HG03354 (cell line): ENCODE results near the gene ST3GAL3.

Experiments
- ATAC-seq: cut with Tn5 transposase; IDR thresholded peaks from one replicate; pipeline ENCODE4 v1.9.1; 2021; ENCODE audit warnings: mild to moderate bottlenecking; ENCODE audit not compliant: unreplicated experiment, poor library complexity, severe bottlenecking

Gene ST3GAL3

GRCh38 chr1:43969746-43970466 lies 262.6 kb downstream of the ST3GAL3 start, which contains the start of gene DPH2:
TSS of gene DPH2 (plus strand) at chr1:43970010. CDS start at chr1:43970176, 166 bp downstream.
- ATAC-seq: peak; percentile 85

GRCh38 chr1:43970502-43970901 lies 263.2 kb downstream of the ST3GAL3 start:
- no peak for ATAC-seq

- ATAC-seq: no peak
These were observed 263.6 kb downstream of the ST3GAL3 start for GRCh38 chr1:43970911-43971310.

GRCh38 chr1:43971336-43971980 lies 264.1 kb downstream of the ST3GAL3 start:
- ATAC-seq: no peak

- no peak for ATAC-seq
These were observed 266.7 kb downstream of the ST3GAL3 start for GRCh38 chr1:43973981-43974442.

- peak; percentile 69 for ATAC-seq
These were observed 267.3 kb downstream of the ST3GAL3 start, which contains the start of gene ATP6V0B for GRCh38 chr1:43974443-43975248. TSS of gene ATP6V0B (plus strand) at chr1:43974960. CDS start at chr1:43975041, 81 bp downstream.

- ATAC-seq: no peak
These were observed 268.1 kb downstream of the ST3GAL3 start for GRCh38 chr1:43975249-43975961.

- no peak for ATAC-seq
These were observed 268.7 kb downstream of the ST3GAL3 start for GRCh38 chr1:43976045-43976444.

DNA sequence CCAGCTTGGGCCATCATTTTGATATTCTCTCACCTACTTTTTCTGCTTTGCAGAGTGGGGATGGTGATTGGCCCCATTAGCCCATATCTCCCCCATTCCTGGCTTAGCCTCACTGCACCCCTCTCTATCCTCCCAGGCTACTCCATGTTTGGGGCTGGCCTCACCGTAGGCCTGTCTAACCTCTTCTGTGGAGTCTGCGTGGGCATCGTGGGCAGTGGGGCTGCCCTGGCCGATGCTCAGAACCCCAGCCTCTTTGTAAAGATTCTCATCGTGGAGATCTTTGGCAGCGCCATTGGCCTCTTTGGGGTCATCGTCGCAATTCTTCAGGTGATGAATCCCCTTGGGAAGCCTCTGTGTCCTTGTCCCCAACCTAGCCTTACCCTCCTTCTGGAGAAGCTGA lies 269.6 kb downstream of the ST3GAL3 start:
- ATAC-seq: no peak

DNA sequence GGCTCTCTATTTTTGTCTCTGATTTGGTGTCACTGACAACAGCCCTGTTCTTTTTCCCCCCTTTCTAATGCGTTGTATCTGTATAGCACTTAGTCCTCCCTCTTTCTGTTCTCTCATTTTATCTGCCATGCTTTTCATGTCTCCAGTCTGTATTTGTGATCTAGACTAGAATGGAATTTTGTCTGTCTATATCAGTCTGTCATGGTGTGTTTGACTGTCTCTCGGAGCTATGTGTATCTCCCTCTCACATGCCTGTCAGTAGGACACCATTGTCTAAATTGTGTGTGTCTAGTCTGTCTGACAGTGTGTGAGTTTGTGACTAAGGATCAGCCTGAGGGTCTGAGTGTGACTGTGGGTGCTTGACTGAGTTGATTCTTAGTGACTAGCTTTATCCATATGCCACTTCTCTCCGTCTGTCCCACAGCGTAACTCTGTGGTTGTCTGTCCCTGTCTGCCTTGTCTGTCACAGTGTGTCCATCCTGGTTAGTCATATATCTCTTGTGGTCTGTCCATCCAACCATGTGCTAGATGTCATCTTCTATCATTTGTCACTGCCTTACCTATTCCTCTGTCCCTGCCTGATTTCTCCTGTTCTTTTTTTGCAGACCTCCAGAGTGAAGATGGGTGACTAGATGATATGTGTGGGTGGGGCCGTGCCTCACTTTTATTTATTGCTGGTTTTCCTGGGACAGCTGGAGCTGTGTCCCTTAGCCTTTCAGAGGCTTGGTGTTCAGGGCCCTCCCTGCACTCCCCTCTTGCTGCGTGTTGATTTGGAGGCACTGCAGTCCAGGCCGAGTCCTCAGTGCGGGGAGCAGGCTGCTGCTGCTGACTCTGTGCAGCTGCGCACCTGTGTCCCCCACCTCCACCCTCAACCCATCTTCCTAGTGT lies 270.3 kb downstream of the ST3GAL3 start:
- no peak for ATAC-seq

DNA sequence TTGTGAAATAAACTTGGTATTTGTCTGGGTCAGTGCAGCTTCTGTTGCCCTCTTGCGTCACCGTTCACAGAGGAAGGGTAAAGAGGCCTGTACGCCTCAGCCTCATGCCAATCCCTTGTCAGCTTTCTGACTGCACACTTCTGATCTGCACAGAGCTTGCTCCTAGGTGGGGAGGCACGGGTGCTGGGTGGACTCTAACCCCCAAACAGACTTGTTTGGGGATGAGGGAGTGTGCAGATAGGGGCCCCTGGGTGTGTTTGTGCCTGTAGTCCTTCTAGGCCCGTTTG lies 270.9 kb downstream of the ST3GAL3 start:
- ATAC-seq: no peak

- no peak for ATAC-seq
These were observed 271.4 kb downstream of the ST3GAL3 start, which contains the start of gene B4GALT2 for GRCh38 chr1:43978551-43979260. TSS of gene B4GALT2 (plus strand) at chr1:43979210. CDS start at chr1:43981161, 1,951 bp downstream.

DNA sequence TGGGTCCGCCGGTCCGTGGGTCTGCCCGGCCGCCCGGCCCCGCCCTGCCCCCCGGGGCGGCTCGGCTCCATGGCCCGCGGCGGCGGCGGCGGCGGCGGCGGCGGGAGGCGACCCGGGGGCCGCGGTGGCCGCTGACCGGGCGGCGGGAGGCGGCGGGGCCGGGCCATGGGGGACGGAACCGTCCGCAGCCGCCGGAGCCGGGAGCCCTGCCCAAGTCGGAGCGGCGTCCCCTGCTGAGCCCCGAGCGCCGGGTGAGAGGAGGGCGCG lies 271.9 kb downstream of the ST3GAL3 start:
- no peak for ATAC-seq

DNA sequence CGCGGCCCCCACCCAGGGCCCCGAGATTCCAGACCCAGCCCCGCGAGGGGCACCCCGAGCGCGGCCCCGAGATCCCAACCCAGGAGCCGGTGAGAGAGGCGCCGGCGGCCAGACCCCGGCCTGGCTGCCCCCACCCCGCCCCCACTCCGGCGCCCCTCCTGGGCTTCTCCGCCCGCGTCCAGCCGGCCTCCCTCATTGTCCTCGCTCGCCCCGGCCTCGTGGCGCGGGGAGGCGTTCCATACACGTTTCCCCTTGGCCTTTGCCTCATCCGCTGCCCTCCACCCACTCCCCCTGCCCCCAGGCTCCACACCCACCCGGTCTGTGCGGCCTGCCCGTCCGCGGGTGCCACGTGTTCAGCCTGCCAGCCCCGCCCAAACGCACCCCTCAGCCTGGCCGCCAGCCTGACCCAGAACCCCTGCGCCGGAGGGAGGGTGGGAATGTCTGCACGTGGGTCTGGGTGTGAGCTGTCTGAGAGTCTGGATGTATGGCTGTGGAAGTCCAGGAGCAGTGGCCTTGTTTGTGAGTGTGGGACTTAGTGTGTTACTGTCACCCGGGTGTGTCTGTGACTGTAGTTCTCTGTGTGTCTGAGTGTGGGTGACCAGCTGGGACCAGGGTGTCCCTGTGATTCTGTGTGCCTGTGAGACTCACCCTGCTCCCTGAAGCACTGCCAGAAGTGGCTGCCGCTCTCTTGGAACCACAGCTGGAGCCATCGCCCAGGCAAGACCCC lies 272.4 kb downstream of the ST3GAL3 start:
- peak; percentile 30 for ATAC-seq

DNA sequence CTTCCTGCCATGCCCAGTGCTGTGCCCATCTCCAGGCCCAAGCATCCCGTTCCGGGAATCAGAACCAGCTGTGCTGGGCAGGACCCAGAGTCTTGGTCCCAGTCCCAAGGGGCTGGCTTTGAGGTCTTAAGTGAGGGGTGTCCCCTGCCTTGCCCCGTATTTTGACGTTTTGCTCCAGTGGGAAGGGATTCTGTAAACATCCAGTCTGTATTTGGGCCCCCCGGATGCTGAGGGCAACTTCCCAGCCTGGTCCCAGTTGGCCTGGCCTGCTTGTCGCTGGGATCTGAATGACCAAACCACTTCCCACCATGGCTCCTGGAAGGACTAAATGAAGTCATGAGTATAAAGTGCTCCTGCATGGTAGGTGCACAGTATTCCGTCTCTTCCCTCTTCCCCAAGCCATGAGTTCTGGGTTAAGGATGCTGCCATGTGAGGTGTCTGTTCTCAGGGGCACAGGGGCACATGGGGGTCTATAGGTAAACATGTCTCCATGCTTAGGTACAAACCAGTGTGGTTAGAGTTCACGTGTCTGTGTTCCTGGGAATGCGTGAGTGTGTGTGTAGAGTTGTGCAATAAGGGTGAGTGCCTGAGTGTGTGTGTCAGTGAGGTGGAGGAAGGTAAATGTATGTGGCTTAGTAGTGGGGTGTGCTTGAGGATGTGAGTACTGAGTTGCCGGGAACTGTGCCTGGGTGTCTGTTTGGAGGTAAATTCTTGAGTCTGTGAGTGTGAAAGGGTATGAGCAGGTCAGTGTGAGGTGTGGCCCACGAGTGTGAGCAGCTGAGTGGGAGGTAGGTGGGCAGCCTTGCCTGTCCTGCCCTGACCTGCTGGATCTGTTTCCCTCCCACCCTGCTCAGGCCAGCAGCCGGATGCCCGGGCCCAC lies 273.2 kb downstream of the ST3GAL3 start:
- no peak for ATAC-seq
